Measurements from ENCODE around the gene ATP2B2.

ATP2B2 gene

GRCh38 chr3:10493202-10493589, 12.2 kb downstream of the ATP2B2 start:
- no peak overlapping the region for H3K18ac ChIP-seq (ENCODE audit: low read length)
- H2BK120ac ChIP-seq (ENCODE audit: insufficient read depth, low read length, poor library complexity): no peak overlapping the region
- H3K9ac ChIP-seq (ENCODE audit: low read length): no peak overlapping the region
- no peak overlapping the region for H2BK12ac ChIP-seq (ENCODE audit: low read length)
- no peak overlapping the region for H2AK5ac ChIP-seq (ENCODE audit: low read length)
- H3K79me1 ChIP-seq (ENCODE audit: low read length): no peaks in the 10 kb centered on the region
- H3K4ac ChIP-seq (ENCODE audit: low read depth, low read length): no peak overlapping the region
- no peaks in the 10 kb centered on the region for H3K36me3 ChIP-seq (ENCODE audit: control insufficient read depth in 1 of 2, insufficient read depth in 2 of 2, low read length in 2 of 2)
- H4K12ac ChIP-seq (ENCODE audit: low read depth, low read length): no peak overlapping the region
- DNase-seq: no peak
- no peak overlapping the region for H3K4me3 ChIP-seq (ENCODE audit: low read depth, low read length)
- no peak overlapping the region for H3K27ac ChIP-seq (ENCODE audit: low read depth, low read length)
- H3K4me2 ChIP-seq (ENCODE audit: low read length): no peak overlapping the region
- no peak overlapping the region for H4K91ac ChIP-seq (ENCODE audit: low read depth, low read length)
- H3K14ac ChIP-seq (ENCODE audit: low read length): no peak overlapping the region
- H4K8ac ChIP-seq (ENCODE audit: low read depth, low read length): no peak overlapping the region
- no peak overlapping the region for H2AFZ ChIP-seq (ENCODE audit: insufficient read depth, low read length, poor library complexity)
- H2BK5ac ChIP-seq (ENCODE audit: low read depth, low read length, poor library complexity): no peak overlapping the region
- peaks cover 2% of the 10 kb centered on the region for H3K9me3 ChIP-seq (ENCODE audit: insufficient read depth, low read depth, low read length)
- no peaks in the 10 kb centered on the region for H3K4me1 ChIP-seq (ENCODE audit: control insufficient read depth in 1 of 2, insufficient read depth in 2 of 2, low read length in 2 of 2)
- no CpG with 5 or more reads among the region's 4 CpGs for WGBS (ENCODE audit: extremely low coverage, insufficient coverage, insufficient read length)
- no peaks in the 10 kb centered on the region for H3K27me3 ChIP-seq (ENCODE audit: insufficient read depth, low read length)
- no peaks in the 10 kb centered on the region for H3K79me2 ChIP-seq (ENCODE audit: control insufficient read depth, insufficient read depth, low read length, poor library complexity)
- H3K23ac ChIP-seq (ENCODE audit: low read length): no peak overlapping the region

- WGBS (ENCODE audit: extremely low coverage, insufficient coverage, insufficient read length): no CpG with 5 or more reads among the region's 12 CpGs
- H4K91ac ChIP-seq (ENCODE audit: low read depth, low read length): no peak overlapping the region
- no peak overlapping the region for H3K23ac ChIP-seq (ENCODE audit: low read length)
- H3K27me3 ChIP-seq (ENCODE audit: insufficient read depth, low read length): no peaks in the 10 kb centered on the region
- no peak for DNase-seq
- peaks cover 3% of the 10 kb centered on the region for H3K9me3 ChIP-seq (ENCODE audit: insufficient read depth, low read depth, low read length)
- H3K9ac ChIP-seq (ENCODE audit: low read length): no peak overlapping the region
- no peaks in the 10 kb centered on the region for H3K79me1 ChIP-seq (ENCODE audit: low read length)
- H3K27ac ChIP-seq (ENCODE audit: low read depth, low read length): no peak overlapping the region
- no peak overlapping the region for H2AK5ac ChIP-seq (ENCODE audit: low read length)
- no peak overlapping the region for H4K8ac ChIP-seq (ENCODE audit: low read depth, low read length)
- H2BK5ac ChIP-seq (ENCODE audit: low read depth, low read length, poor library complexity): no peak overlapping the region
- no peak overlapping the region for H2AFZ ChIP-seq (ENCODE audit: insufficient read depth, low read length, poor library complexity)
- H3K4me3 ChIP-seq (ENCODE audit: low read depth, low read length): no peak overlapping the region
- H4K12ac ChIP-seq (ENCODE audit: low read depth, low read length): no peak overlapping the region
- H2BK120ac ChIP-seq (ENCODE audit: insufficient read depth, low read length, poor library complexity): no peak overlapping the region
- H3K79me2 ChIP-seq (ENCODE audit: control insufficient read depth, insufficient read depth, low read length, poor library complexity): no peaks in the 10 kb centered on the region
- H2BK12ac ChIP-seq (ENCODE audit: low read length): no peak overlapping the region
- no peak overlapping the region for H3K4ac ChIP-seq (ENCODE audit: low read depth, low read length)
- no peak overlapping the region for H3K4me2 ChIP-seq (ENCODE audit: low read length)
- H3K36me3 ChIP-seq (ENCODE audit: control insufficient read depth in 1 of 2, insufficient read depth in 2 of 2, low read length in 2 of 2): no peaks in the 10 kb centered on the region
- H3K4me1 ChIP-seq (ENCODE audit: control insufficient read depth in 1 of 2, insufficient read depth in 2 of 2, low read length in 2 of 2): no peaks in the 10 kb centered on the region
- no peak overlapping the region for H3K18ac ChIP-seq (ENCODE audit: low read length)
- H3K14ac ChIP-seq (ENCODE audit: low read length): no peak overlapping the region
These were observed 12.8 kb downstream of the ATP2B2 start for GRCh38 chr3:10492364-10493201.

- no CpG with 5 or more reads among the region's 10 CpGs for WGBS (ENCODE audit: extremely low coverage, insufficient coverage, insufficient read length)
- H3K36me3 ChIP-seq (ENCODE audit: control insufficient read depth in 1 of 2, insufficient read depth in 2 of 2, low read length in 2 of 2): no peaks in the 10 kb centered on the region
- H3K79me1 ChIP-seq (ENCODE audit: low read length): no peaks in the 10 kb centered on the region
- H3K14ac ChIP-seq (ENCODE audit: low read length): no peak overlapping the region
- no peak overlapping the region for H3K18ac ChIP-seq (ENCODE audit: low read length)
- H3K79me2 ChIP-seq (ENCODE audit: control insufficient read depth, insufficient read depth, low read length, poor library complexity): no peaks in the 10 kb centered on the region
- H3K23ac ChIP-seq (ENCODE audit: low read length): no peak overlapping the region
- H3K27me3 ChIP-seq (ENCODE audit: insufficient read depth, low read length): no peaks in the 10 kb centered on the region
- H3K4ac ChIP-seq (ENCODE audit: low read depth, low read length): no peak overlapping the region
- no peak overlapping the region for H4K91ac ChIP-seq (ENCODE audit: low read depth, low read length)
- no peak for DNase-seq
- no peak overlapping the region for H3K4me3 ChIP-seq (ENCODE audit: low read depth, low read length)
- no peak overlapping the region for H3K27ac ChIP-seq (ENCODE audit: low read depth, low read length)
- H4K12ac ChIP-seq (ENCODE audit: low read depth, low read length): no peak overlapping the region
- no peak overlapping the region for H4K8ac ChIP-seq (ENCODE audit: low read depth, low read length)
- no peaks in the 10 kb centered on the region for H3K4me1 ChIP-seq (ENCODE audit: control insufficient read depth in 1 of 2, insufficient read depth in 2 of 2, low read length in 2 of 2)
- H3K9me3 ChIP-seq (ENCODE audit: insufficient read depth, low read depth, low read length): peaks cover 3% of the 10 kb centered on the region
- H2AFZ ChIP-seq (ENCODE audit: insufficient read depth, low read length, poor library complexity): no peak overlapping the region
- no peak overlapping the region for H3K9ac ChIP-seq (ENCODE audit: low read length)
- no peak overlapping the region for H2BK120ac ChIP-seq (ENCODE audit: insufficient read depth, low read length, poor library complexity)
- H2BK12ac ChIP-seq (ENCODE audit: low read length): no peak overlapping the region
- H2BK5ac ChIP-seq (ENCODE audit: low read depth, low read length, poor library complexity): no peak overlapping the region
- no peak overlapping the region for H2AK5ac ChIP-seq (ENCODE audit: low read length)
- H3K4me2 ChIP-seq (ENCODE audit: low read length): no peak overlapping the region
These were observed 15.5 kb downstream of the ATP2B2 start for GRCh38 chr3:10489746-10490483.

- Histone ChIP-seq H4K8ac (ENCODE audit: low read depth, low read length) (no peak overlapping the region), H2AFZ (ENCODE audit: insufficient read depth, low read length, poor library complexity) (no peak overlapping the region), H3K14ac (ENCODE audit: low read length) (no peak overlapping the region), H3K18ac (ENCODE audit: low read length) (no peak overlapping the region), H3K36me3 (ENCODE audit: control insufficient read depth in 1 of 2, insufficient read depth in 2 of 2, low read length in 2 of 2) (no peaks in the 10 kb centered on the region), H3K4me1 (ENCODE audit: control insufficient read depth in 1 of 2, insufficient read depth in 2 of 2, low read length in 2 of 2) (no peaks in the 10 kb centered on the region), H2BK12ac (ENCODE audit: low read length) (no peak overlapping the region), H3K9ac (ENCODE audit: low read length) (no peak overlapping the region), H3K27ac (ENCODE audit: low read depth, low read length) (no peak overlapping the region), H4K91ac (ENCODE audit: low read depth, low read length) (no peak overlapping the region), H3K4me2 (ENCODE audit: low read length) (no peak overlapping the region), H3K79me1 (ENCODE audit: low read length) (no peaks in the 10 kb centered on the region), H3K23ac (ENCODE audit: low read length) (no peak overlapping the region), H4K12ac (ENCODE audit: low read depth, low read length) (no peak overlapping the region), H3K79me2 (ENCODE audit: control insufficient read depth, insufficient read depth, low read length, poor library complexity) (no peaks in the 10 kb centered on the region), H2AK5ac (ENCODE audit: low read length) (no peak overlapping the region), H3K27me3 (ENCODE audit: insufficient read depth, low read length) (no peaks in the 10 kb centered on the region), H2BK120ac (ENCODE audit: insufficient read depth, low read length, poor library complexity) (no peak overlapping the region), H3K4ac (ENCODE audit: low read depth, low read length) (no peak overlapping the region), H2BK5ac (ENCODE audit: low read depth, low read length, poor library complexity) (no peak overlapping the region), H3K4me3 (ENCODE audit: low read depth, low read length) (no peak overlapping the region), H3K9me3 (ENCODE audit: insufficient read depth, low read depth, low read length) (peaks cover 5% of the 10 kb centered on the region)
- DNase-seq: no peak
- WGBS (ENCODE audit: extremely low coverage, insufficient coverage, insufficient read length): 76% methylated on average over 1 of the region's 4 CpGs
These were observed 17.3 kb downstream of the ATP2B2 start for GRCh38 chr3:10487988-10488633.
